Spleen (tissue), 7 donors: ENCODE data around the gene ZNF729.

ENCODE experiments used
- POLR2A ChIP-seq, 3 donors: fragments of 450-650 bp; IDR thresholded peaks; one replicate each; pipeline ENCODE4 v1.5.1; 2017; ENCODE audit warnings: antibody characterized with exemption in 3 of 3, mild to moderate bottlenecking in 1 of 3
- POLR2AphosphoS5 ChIP-seq, 3 donors: sonication (generic); formaldehyde crosslinking; IDR thresholded peaks; one replicate each; pipeline ENCODE4 v1.5.1; 2017; ENCODE audit warnings: antibody characterized with exemption in 3 of 3
- TF ChIP-seq, protein P1 (sequence below), 11 experiments: fragments of 200-600 bp in 7 of 11; fragments of 450-650 bp in 4 of 11; sonication (generic) in 4 of 11; IDR thresholded peaks in 8 of 11; conservative IDR thresholded peaks in 3 of 11; 1 replicate in 7 of 11; 2 replicates in 4 of 11; pipeline versions ENCODE4 v1.4.0 to v1.8.0; 2016 to 2021; ENCODE audit warnings: antibody characterized with exemption in 11 of 11, inconsistent platforms in 4 of 11, mild to moderate bottlenecking in 1 of 11
- donor health status: DM: no; HTN: no; CAD: no; lungs with moderate emphysema.
- donor health status: DM: no; HTN: no; CAD: no.
- donor health status: DM: no; HTN: no; CAD: no.

GRCh38 chr19:22261596-22261995, 24.6 kb upstream of the ZNF729 start:
- TF ChIP-seq, protein P1, sequence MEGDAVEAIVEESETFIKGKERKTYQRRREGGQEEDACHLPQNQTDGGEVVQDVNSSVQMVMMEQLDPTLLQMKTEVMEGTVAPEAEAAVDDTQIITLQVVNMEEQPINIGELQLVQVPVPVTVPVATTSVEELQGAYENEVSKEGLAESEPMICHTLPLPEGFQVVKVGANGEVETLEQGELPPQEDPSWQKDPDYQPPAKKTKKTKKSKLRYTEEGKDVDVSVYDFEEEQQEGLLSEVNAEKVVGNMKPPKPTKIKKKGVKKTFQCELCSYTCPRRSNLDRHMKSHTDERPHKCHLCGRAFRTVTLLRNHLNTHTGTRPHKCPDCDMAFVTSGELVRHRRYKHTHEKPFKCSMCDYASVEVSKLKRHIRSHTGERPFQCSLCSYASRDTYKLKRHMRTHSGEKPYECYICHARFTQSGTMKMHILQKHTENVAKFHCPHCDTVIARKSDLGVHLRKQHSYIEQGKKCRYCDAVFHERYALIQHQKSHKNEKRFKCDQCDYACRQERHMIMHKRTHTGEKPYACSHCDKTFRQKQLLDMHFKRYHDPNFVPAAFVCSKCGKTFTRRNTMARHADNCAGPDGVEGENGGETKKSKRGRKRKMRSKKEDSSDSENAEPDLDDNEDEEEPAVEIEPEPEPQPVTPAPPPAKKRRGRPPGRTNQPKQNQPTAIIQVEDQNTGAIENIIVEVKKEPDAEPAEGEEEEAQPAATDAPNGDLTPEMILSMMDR (IDR thresholded peaks at IDR 0.05 in 8 of 11, conservative IDR thresholded peaks at IDR 0.05 in 3 of 11): no peak
- TF ChIP-seq POLR2AphosphoS5 (IDR thresholded peaks at IDR 0.05) (no peak), POLR2A (IDR thresholded peaks at IDR 0.05) (no peak)
